Stimulated activated naive CD4-positive, alpha-beta T cell (primary cell): ENCODE data around the gene ASS1.

Experiments used
- DNase-seq, 6 experiments: peaks; one replicate each; lab custom pipeline; 2025; lab: John Stamatoyannopoulos, UW

ASS1 gene

GRCh38 chr9:130531670-130532069, 86.9 kb downstream of the ASS1 start:
- DNase-seq = no peak

- DNase-seq = no peak
Observed at GRCh38 chr9:130532426-130533080, 87.8 kb downstream of the ASS1 start.

GRCh38 chr9:130535818-130536521, 91.2 kb downstream of the ASS1 start:
- DNase-seq = no peak

- DNase-seq = no peak
Observed at GRCh38 chr9:130536701-130537107, 91.9 kb downstream of the ASS1 start.

GRCh38 chr9:130537346-130538050, 92.7 kb downstream of the ASS1 start:
- no peak for DNase-seq

- no peak for DNase-seq
Observed at GRCh38 chr9:130539420-130540223, 94.9 kb downstream of the ASS1 start.

- no peak for DNase-seq
Observed at GRCh38 chr9:130541533-130541932, 96.8 kb downstream of the ASS1 start.

GRCh38 chr9:130542038-130542437, 97.3 kb downstream of the ASS1 start:
- no peak for DNase-seq

GRCh38 chr9:130542457-130543228, 97.9 kb downstream of the ASS1 start:
- no peak for DNase-seq

GRCh38 chr9:130543368-130543767, 98.6 kb downstream of the ASS1 start:
- no peak for DNase-seq

GRCh38 chr9:130543859-130544258, 99.1 kb downstream of the ASS1 start:
- no peak for DNase-seq

GRCh38 chr9:130544364-130544763, 99.6 kb downstream of the ASS1 start:
- DNase-seq = no peak

GRCh38 chr9:130548103-130548502, 103.3 kb downstream of the ASS1 start:
- no peak for DNase-seq

GRCh38 chr9:130549093-130549735, 104.5 kb downstream of the ASS1 start:
- no peak for DNase-seq
